Endodermal cell (in vitro differentiated cells): ENCODE results near the gene CYP1A1. TPM values are rescaled to one million over a fixed set of nuclear protein-coding genes. Genes with fewer than 3 reads are reported as not detected.
"Not testable (repeated sequence)": the region's sequence is repeated elsewhere in the genome, so short reads cannot be mapped to it uniquely, and the experiment has no call there.

Source experiments
- DNase-seq: peaks from one replicate; pipeline ENCODE4 v3.0.0-alpha.2; 2017
- H3K27ac ChIP-seq: 2 replicates; pipeline ENCODE4 v1.5.1; 2013; ENCODE audit warnings: mild to moderate bottlenecking, low read depth, low read length, moderate library complexity
- H3K27me3 ChIP-seq: 2 replicates; pipeline ENCODE4 v1.6.1; 2013; ENCODE audit warnings: mild to moderate bottlenecking, low read length, moderate library complexity; ENCODE audit not compliant: insufficient read depth, control insufficient read depth, poor library complexity, severe bottlenecking
- H3K36me3 ChIP-seq: 2 replicates; pipeline ENCODE4 v1.7.0; 2013; ENCODE audit warnings: mild to moderate bottlenecking, low read length, moderate library complexity; ENCODE audit not compliant: control insufficient read depth, insufficient read depth
- H3K4me1 ChIP-seq: one replicate; pipeline ENCODE4 v1.7.0; 2013; ENCODE audit warnings: low read length; ENCODE audit not compliant: control insufficient read depth, insufficient read depth
- H3K4me3 ChIP-seq: 2 replicates; pipeline ENCODE4 v1.5.1; 2013; ENCODE audit warnings: mild to moderate bottlenecking, low read length, moderate library complexity
- H3K9ac ChIP-seq: 2 replicates; pipeline ENCODE4 v1.6.1; 2013; ENCODE audit warnings: mild to moderate bottlenecking, low read length, moderate library complexity; ENCODE audit not compliant: poor library complexity, severe bottlenecking; ENCODE audit errors: extremely low read depth
- H3K9me3 ChIP-seq: 2 replicates; pipeline ENCODE4 v1.6.1; 2013; ENCODE audit warnings: mild to moderate bottlenecking, low read length, moderate library complexity; ENCODE audit not compliant: control insufficient read depth
- H3K27ac Mint-ChIP-seq: 2 replicates; pipeline ENCODE4 v1.8.0; 2020; ENCODE audit warnings: mixed read lengths
- H3K27me3 Mint-ChIP-seq: 2 replicates; pipeline ENCODE4 v1.8.0; 2021; ENCODE audit warnings: mild to moderate bottlenecking, mixed read lengths; ENCODE audit not compliant: insufficient read depth
- H3K36me3 Mint-ChIP-seq: 2 replicates; pipeline ENCODE4 v1.8.0; 2020; ENCODE audit warnings: low read depth, mixed read lengths
- H3K4me1 Mint-ChIP-seq: 2 replicates; pipeline ENCODE4 v1.8.0; 2020; ENCODE audit warnings: mixed read lengths
- H3K4me3 Mint-ChIP-seq: 2 replicates; pipeline ENCODE4 v1.8.0; 2020; ENCODE audit warnings: mild to moderate bottlenecking, moderate library complexity, mixed read lengths
- H3K9me3 Mint-ChIP-seq: 2 replicates; pipeline ENCODE4 v1.8.0; 2020; ENCODE audit warnings: mild to moderate bottlenecking, mixed read lengths
- CTCF ChIP-seq: fragments of 200-600 bp; sonication (generic); conservative IDR thresholded peaks from 2 replicates; pipeline ENCODE4 v1.5.0; 2021; ENCODE audit warnings: antibody characterized with exemption, mild to moderate bottlenecking
- WGBS, 2 experiments: methylation state at CpG; one replicate each; pipeline versions ENCODE4 v1.1.5 to v1.1.7; 2013; ENCODE audit warnings: missing lambda C conversion rate in 2 of 2, mixed read lengths in 1 of 2; ENCODE audit not compliant: insufficient coverage in 1 of 2, insufficient read length in 1 of 2; 5-methylcytosine and 5-hydroxymethylcytosine counted together
- total RNA-seq, 2 donors: library from RNA; stranded (reverse); fragmentation: NEBNext Ultra II Directional in 1 of 2; extraction: Animal tissue kit (Norgen Biotek cat#: 25700) in 1 of 2; gene quantifications; 2 replicates in 1 of 2; 3 replicates in 1 of 2; pipeline ENCODE4 v1.2.1, GENCODE V29; 2021

Gene CYP1A1
- total RNA-seq, 2 donors from 2014 or later, result not detected

GRCh38 chr15:74742422-74742821 is 17.1 kb upstream of the CYP1A1 start:
- Histone ChIP-seq H3K27me3 (peaks cover 7% of the 10 kb centered on the region), H3K9me3 (no peaks in the 10 kb centered on the region), H3K27ac (no peak overlapping the region), H3K4me1 (no peaks in the 10 kb centered on the region), H3K36me3 (no peaks in the 10 kb centered on the region), H3K4me3 (no peak overlapping the region), H3K9ac (no peak overlapping the region)
- Mint-ChIP-seq H3K4me3 (no peak overlapping the region), H3K27ac (no peak overlapping the region), H3K4me1 (no peaks in the 10 kb centered on the region), H3K9me3 (peaks cover 7% of the 10 kb centered on the region), H3K36me3 (no peaks in the 10 kb centered on the region), H3K27me3 (peaks cover 31% of the 10 kb centered on the region)
- WGBS, 2 experiments, result 88 to 96% methylated on average over 5 of the region's 5 CpGs
- no peak for DNase-seq
- TF ChIP-seq CTCF, result no peak

- H3K27me3 Mint-ChIP-seq, result peaks cover 48% of the 10 kb centered on the region
- 75 to 82% methylated on average over 3 to 5 of the region's 5 CpGs for WGBS, 2 experiments
- H3K9ac ChIP-seq, H3K27me3 ChIP-seq, H3K9me3 Mint-ChIP-seq, H3K4me1 Mint-ChIP-seq, H3K27ac ChIP-seq, H3K4me3 Mint-ChIP-seq, H3K4me3 ChIP-seq, DNase-seq, H3K27ac Mint-ChIP-seq, H3K36me3 Mint-ChIP-seq, H3K36me3 ChIP-seq, H3K9me3 ChIP-seq, H3K4me1 ChIP-seq: not testable (repeated sequence)
These were observed 12.9 kb upstream of the CYP1A1 start for GRCh38 chr15:74738239-74738638.

GRCh38 chr15:74735305-74735704 is 10.0 kb upstream of the CYP1A1 start:
- WGBS, 2 experiments, result 94 to 95% methylated on average over 2 to 3 of the region's 3 CpGs
- H3K27ac Mint-ChIP-seq, result no peak overlapping the region

More at GRCh38 chr15:74735305-74735704, 10.0 kb upstream of the CYP1A1 start:
- peaks cover 52% of the 10 kb centered on the region for H3K27me3 Mint-ChIP-seq
- H3K4me1 ChIP-seq, result no peaks in the 10 kb centered on the region
- H3K4me3 ChIP-seq, result no peak overlapping the region
- no peaks in the 10 kb centered on the region for H3K4me1 Mint-ChIP-seq
- no peak for DNase-seq
- no peaks in the 10 kb centered on the region for H3K9me3 ChIP-seq
- TF ChIP-seq CTCF, result no peak
- H3K36me3 ChIP-seq, result no peaks in the 10 kb centered on the region
- H3K4me3 Mint-ChIP-seq, result no peak overlapping the region
- no peak overlapping the region for H3K9ac ChIP-seq
- peaks cover 20% of the 10 kb centered on the region for H3K27me3 ChIP-seq
- H3K27ac ChIP-seq, result no peak overlapping the region
- peaks cover 1% of the 10 kb centered on the region for H3K9me3 Mint-ChIP-seq
- no peaks in the 10 kb centered on the region for H3K36me3 Mint-ChIP-seq
